GM12865 (cell line): ENCODE measurements around the gene GFAP.

Source experiments
- DNase-seq: peaks from one replicate; pipeline ENCODE4 v3.0.0; 2010; ENCODE audit warnings: low read depth
- H3K4me3 ChIP-seq: 2 replicates; pipeline ENCODE4 v1.5.1; 2011; ENCODE audit warnings: mild to moderate bottlenecking, low read depth, low read length, control low read depth
- TF ChIP-seq, protein P1 (sequence below): IDR thresholded peaks from 2 replicates; pipeline ENCODE4 v1.5.1; 2011; ENCODE audit warnings: low read length, control low read depth, low read depth, inconsistent platforms; ENCODE audit not compliant: insufficient read depth; ENCODE audit errors: missing control alignments

The GFAP gene

DNA sequence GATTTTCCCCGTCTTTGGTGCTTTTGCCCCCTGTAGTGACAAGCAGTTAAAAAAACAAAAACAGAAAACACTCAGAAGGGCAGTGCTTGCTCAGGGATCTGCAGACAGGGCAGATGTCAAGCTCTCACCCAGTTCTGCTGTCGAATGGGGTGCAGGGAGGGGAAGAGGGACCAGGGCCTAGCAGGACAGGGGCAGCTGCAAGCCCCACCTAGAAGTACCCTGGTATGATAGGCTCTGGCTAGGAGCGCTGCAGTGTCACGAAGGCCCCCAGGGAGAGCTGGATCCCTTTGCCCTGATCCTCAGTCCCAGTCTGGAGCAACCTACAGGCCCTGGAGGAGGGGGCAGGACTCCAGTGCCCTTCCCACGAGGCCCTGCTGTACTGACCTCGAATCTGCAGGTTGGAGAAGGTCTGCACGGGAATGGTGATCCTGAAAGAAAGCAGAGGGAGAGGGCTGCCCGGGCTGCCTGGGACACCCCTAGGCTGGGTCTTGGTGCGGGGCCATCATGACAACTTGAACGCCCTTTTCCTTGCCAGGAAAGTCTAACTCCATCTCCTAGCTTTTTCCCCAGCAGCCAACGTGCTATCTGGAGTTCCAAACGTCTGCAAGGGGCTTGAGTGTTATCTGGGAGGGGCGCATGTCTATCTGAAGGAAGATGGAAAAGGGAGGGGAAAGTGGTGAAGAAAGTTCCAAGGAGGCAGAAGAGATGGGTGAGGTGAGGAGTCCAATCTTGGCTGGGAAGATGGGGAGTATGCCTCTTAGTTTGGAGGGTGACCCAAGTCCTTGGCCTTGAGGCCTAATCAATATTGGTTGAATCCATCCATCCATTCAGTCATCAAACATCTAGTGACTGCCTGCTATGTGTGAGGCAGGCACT, 4.8 kb downstream of the GFAP start:
- no peak overlapping the region for H3K4me3 ChIP-seq
- DNase-seq, result no peak
- TF ChIP-seq, protein P1, sequence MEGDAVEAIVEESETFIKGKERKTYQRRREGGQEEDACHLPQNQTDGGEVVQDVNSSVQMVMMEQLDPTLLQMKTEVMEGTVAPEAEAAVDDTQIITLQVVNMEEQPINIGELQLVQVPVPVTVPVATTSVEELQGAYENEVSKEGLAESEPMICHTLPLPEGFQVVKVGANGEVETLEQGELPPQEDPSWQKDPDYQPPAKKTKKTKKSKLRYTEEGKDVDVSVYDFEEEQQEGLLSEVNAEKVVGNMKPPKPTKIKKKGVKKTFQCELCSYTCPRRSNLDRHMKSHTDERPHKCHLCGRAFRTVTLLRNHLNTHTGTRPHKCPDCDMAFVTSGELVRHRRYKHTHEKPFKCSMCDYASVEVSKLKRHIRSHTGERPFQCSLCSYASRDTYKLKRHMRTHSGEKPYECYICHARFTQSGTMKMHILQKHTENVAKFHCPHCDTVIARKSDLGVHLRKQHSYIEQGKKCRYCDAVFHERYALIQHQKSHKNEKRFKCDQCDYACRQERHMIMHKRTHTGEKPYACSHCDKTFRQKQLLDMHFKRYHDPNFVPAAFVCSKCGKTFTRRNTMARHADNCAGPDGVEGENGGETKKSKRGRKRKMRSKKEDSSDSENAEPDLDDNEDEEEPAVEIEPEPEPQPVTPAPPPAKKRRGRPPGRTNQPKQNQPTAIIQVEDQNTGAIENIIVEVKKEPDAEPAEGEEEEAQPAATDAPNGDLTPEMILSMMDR, result no peak

- TF ChIP-seq, protein P1, result no peak
- H3K4me3 ChIP-seq, result no peak overlapping the region
- DNase-seq, result no peak
Measured at GRCh38 chr17:44909681-44910144, 5.6 kb downstream of the GFAP start.

DNA sequence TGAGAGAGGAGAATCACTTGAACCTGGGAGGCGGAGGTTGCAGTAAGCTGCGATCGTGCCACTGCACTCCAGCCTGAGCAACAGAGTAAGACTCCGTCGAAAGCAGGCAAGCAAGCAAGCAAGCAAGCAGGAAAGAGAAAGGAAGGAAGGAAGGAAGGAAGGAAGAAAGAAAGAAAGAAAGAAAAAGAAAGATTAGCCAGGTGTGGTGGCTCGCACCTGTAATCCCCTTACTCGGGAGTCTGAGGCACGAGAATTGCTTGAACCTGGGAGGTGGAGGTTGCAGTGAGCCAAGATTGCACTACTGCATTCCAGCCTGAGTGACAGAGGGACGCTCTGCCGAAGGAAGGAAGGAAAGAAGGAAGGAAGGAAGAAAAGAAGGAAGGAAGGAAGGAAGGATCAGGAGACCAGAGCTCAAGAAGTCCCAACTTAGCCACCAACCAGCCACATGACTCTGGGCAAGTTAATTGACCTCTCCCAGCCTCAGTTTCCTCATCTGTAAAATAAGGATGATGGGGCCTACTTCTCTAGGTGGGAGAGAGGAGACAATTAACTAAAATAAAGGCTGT, 6.5 kb downstream of the GFAP start:
- TF ChIP-seq, protein P1, result no peak
- no peak for DNase-seq
- H3K4me3 ChIP-seq, result no peak overlapping the region

- no peak overlapping the region for H3K4me3 ChIP-seq
- TF ChIP-seq, protein P1, result no peak
- DNase-seq, result no peak
Measured at GRCh38 chr17:44907729-44908470, 7.4 kb downstream of the GFAP start.

DNA sequence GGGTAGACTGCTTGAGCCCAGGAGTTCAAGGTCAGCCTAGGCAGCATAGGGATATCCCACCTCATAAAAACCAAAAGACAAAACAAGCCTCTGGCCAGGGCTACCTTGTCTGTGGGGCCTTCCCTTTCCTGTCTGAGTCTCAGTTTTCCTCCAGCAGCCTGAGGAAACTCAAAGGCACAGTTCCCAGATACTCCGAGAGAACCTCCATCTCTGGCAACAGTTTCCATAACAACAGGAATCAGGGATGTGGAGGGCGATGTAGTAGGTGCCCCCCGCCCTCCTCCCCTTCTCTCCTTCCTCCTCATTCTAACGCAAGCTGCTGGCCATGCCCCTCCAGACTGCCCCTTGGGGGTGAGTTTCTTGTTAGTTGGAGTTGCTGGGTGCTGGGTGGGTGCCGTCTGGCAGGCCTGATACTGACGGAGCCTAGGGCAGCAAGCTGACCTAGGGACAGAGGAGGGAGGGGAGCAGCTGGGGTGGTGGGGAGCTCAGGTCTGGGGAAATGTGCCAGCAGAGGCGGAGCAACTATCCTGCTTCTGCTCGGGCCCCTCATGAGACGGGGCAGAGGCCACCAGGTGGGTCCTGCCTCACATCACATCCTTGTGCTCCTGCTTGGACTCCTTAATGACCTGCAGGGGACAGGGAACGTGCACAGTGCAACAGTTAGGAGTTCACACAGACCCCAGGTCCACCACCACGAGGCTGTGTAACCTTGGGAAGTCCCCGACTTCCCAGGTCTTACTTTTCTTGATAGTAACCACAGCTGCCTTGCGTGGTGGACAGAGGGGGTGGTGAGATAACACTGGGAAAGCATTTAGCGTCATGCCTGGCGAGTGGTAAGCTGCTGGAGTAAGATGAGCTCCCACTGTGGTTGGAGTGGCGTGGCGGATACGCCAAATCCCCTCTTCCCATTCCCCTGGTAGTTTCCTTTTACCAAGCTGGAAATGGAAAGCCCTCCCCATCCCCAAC, 8.3 kb downstream of the GFAP start:
- TF ChIP-seq, protein P1, result no peak
- no peak for DNase-seq
- H3K4me3 ChIP-seq, result no peak overlapping the region
